SK-MEL-5 (cell line): ENCODE data around the gene GRM4. TPM values are rescaled to one million over a fixed set of nuclear protein-coding genes. Genes with fewer than 3 reads are reported as not detected.
"Not testable (repeated sequence)": the region's sequence is repeated elsewhere in the genome, so short reads cannot be mapped to it uniquely, and the experiment has no call there.

Experiments
- DNase-seq: peaks from one replicate; pipeline ENCODE4 v3.0.0-alpha.2; 2016; ENCODE audit warnings: low read depth, low spot score
- in situ Hi-C: cut with HindIII; loops from 2 replicates; pipeline ENCODE4 v1.10.0; 2016; ENCODE audit warnings: low sequenced_read_pairs, high pct_unique_total_duplicates, low pct_unique_long_range_greater_than_20kb
- total RNA-seq: library from RNA; depleted of rRNA; stranded (reverse); fragments of >200 nt; shearing (Covaris generic); gene quantifications from 2 replicates; pipeline ENCODE4 v1.2.3, GENCODE V29; 2014

Gene GRM4
- total RNA-seq, 1 experiment from 2014 or later, result not detected

DNA sequence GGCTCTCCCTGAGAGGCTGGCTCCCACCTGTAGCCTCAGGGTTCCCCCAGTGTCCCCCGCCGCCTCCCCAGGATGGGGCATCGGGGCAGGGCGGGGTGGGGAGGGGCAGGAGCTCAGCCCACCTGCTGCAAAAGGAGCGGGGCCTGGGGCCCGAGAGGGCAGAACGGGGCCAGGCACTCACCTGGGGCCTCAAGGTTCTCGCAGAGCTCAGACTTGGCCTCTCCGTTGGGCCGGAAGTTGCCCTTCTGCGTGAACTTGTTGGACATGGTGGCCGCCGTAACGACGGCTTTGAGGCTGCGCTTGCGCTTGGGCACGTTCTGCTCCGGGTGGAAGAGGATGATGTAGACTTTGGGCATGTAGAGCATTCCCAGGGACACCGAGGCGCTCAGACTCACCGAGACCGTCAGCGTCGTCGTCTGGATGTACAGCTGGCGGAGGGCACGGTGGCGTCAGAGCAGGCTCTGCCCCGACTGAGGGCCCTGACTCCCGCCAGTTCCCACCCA lies 117.9 kb downstream of the GRM4 start:
- no peak for DNase-seq
- in situ Hi-C loops, result no loop called here

- in situ Hi-C loops, result no loop called here
Measured at GRCh38 chr6:34027445-34027936, 118.4 kb downstream of the GRM4 start.

DNA sequence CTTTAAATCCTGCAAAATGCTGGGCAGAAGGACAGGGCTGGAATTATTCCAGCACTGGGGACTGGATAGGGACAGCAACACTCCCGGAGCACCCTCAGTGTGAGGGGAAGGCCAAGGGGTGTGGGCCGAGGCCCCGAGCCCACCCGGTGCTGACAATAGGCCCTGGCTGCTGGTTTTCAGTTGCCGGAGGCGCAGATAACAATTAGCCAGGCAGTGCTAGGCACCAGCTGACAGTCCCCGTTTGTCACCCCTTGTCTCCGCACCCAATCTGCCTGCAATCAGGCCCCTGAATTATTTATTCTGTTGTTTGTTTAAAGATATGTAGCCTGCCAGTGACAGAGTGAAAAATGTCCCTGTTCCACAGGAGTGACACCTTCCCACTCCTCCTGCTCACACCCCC lies 120.0 kb downstream of the GRM4 start:
- in situ Hi-C loops, result no loop called here

More at GRCh38 chr6:34027445-34027936, 118.4 kb downstream of the GRM4 start:
- peak; percentile 56 for DNase-seq

DNA sequence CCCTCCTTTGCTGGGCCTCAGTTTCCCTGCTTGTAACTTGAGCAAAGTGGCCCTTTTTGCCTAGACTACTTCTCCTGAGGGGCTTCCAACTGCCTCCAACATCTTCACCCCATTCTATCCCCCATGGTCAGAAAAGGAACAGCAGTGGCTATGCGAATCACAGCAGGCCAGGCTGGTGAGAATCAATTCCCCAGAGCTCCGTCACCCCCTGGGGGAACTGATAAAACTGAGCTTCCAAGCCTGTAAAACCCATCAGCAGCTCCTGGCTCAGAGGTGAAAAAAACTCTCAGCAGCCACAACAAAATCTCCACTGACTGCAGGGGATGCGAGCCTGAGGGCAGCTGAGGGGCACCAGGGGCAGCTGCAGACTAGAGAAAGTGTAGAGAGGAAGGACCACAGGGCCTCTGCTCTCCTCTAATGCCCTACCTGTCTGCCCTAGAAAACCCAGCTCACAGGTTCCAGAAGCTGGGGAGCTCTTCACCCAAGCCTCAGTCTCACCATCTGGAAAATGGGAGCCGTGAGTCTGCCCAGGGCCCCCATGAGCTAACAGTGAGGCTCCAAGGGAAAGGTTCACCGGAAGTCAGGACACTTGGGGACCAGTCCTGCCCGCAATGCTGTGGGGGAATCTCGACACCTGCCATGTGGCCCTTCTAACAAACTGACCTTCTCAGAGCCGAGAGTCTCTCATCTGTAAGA lies 120.6 kb downstream of the GRM4 start:
- in situ Hi-C loops, result no loop called here
- DNase-seq, result no peak

More for the DNA sequence above, 120.0 kb downstream of the GRM4 start:
- DNase-seq, result no peak

DNA sequence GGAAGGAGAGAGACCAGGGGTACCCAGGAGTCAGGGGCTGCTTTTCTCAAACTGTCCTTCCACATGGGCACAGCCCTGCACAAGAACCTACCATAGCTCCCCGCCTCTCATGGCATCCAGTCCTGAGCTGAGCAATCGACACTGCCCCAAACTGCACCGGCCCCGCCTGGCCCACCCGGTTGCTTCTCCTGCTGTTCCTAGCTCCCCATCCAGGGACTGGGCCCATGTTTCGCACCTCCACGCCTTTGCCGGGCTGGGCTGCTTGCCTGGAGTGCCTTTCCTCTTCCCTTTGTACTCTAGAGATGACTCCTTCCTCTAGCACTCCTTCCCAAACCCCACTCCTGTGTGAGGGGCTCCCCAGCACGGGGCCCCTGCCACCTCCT lies 123.0 kb downstream of the GRM4 start:
- no peak for DNase-seq
- in situ Hi-C loops, result no loop called here

DNA sequence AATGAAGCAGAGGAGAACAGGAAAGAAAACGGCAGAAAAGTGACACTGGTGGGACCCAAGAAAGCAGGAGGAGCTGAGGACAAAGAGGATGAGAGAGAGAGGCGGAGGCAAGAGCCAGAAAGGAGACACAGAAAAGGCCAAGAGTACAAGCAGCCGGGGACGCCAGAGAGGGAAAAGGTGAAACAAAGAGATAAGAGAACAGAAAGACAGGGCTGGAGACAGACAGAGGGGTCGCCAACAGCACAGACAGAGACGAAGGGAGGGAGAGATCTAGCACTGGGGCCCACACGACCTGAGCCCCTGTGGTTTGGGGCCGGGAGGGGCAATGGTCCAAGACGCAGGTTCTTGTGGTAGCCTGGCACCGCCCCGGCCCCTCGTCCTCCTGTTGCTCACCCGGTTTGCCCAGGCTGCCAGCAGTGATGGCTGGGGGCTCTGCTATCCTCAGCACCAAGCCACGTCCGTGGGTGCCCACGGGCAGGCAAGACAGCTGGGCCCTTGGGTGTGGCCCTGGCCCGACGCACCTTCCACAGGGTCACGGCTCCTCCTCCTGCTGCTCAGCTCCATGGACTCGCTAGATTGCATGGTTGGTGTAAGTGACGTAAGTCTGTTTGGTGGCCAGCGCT lies 123.5 kb downstream of the GRM4 start:
- no peak for DNase-seq
- in situ Hi-C loops, result no loop called here

GRCh38 chr6:34021554-34022190 lies 124.2 kb downstream of the GRM4 start:
- DNase-seq, result no peak
- in situ Hi-C loops, result no loop called here

GRCh38 chr6:34020807-34021553 lies 124.9 kb downstream of the GRM4 start:
- in situ Hi-C loops, result no loop called here

DNA sequence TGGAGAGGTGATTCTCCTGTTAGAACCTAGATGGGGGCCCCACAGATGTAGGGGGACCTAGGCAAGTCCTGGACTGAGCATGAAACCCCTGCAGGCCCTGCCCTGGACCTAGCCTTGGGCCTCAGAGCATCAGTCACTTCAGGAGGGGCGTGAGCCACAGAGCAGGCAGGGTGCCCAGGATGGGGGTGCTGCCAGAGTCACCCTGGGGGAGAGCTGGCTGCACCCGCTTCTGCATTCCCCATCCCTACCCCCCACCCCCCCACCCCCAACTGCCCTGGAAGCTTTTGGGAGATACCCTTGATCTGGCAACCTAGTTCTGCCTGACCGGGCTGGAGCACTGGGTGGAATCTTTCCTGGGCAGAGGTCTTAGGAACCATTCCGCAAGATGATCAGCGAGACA lies 125.6 kb downstream of the GRM4 start:
- in situ Hi-C loops, result no loop called here
- DNase-seq, result no peak

More at GRCh38 chr6:34020807-34021553, 124.9 kb downstream of the GRM4 start:
- no peak for DNase-seq

DNA sequence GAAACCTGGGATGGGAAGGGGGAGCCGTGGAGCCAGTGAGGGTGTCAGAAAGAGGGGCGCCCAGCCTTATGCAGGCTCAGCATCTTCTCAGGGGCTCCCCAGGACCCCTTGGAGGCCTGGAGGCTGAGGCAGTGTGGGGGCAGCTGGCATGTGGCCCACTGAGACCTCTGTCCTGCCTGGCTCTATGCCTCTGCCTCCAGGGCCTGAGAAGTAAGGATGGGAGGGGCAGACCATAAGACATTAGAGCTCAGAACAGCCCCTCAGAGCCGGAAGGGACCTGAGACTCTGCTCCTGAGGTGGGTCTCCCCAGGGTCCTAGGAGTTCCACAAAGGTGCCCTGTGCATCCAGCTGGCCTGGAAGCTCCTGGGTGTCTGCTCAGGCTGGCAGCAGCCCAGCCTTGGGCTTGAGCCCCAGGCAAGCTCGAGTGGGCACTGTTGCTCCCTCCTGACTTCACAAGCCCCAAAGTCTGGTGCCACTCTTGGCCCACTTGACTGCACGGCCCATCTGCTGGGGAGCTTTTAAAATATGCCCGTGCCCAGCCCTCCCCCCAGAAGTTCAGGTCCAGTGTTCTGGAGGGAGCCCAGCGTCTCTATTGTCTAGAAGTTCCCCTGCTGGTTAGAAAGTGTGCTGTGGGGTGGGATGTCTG lies 126.8 kb downstream of the GRM4 start:
- in situ Hi-C loops, result no loop called here

GRCh38 chr6:34018026-34018425 lies 127.9 kb downstream of the GRM4 start:
- DNase-seq, result no peak
- in situ Hi-C loops, result no loop called here

More for the DNA sequence above, 126.8 kb downstream of the GRM4 start:
- DNase-seq, result no peak

GRCh38 chr6:34017106-34017805 lies 128.6 kb downstream of the GRM4 start:
- no peak for DNase-seq
- in situ Hi-C loops, result no loop called here

DNA sequence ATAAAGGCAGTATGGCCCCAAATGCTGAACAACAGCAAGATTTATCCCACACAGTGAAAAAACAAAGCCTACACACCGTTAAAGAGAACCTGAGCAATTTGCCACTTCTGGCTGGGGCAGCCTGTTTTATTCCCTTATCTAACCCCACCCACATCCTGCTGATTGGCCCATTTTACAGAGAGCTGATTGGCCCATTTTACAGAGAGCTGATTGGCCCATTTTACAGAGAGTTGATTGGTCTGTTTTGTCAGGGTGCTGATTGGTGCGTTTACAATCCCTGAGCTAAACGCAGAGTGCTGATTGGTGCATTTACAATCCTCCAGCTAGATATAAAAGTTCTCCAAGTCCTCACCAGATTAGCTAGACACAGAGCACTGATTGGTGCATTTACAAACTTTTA lies 129.3 kb downstream of the GRM4 start:
- in situ Hi-C loops, DNase-seq: not testable (repeated sequence)

- in situ Hi-C loops, result no loop called here
- no peak for DNase-seq
Measured at GRCh38 chr6:34015586-34015985, 130.3 kb downstream of the GRM4 start.

DNA sequence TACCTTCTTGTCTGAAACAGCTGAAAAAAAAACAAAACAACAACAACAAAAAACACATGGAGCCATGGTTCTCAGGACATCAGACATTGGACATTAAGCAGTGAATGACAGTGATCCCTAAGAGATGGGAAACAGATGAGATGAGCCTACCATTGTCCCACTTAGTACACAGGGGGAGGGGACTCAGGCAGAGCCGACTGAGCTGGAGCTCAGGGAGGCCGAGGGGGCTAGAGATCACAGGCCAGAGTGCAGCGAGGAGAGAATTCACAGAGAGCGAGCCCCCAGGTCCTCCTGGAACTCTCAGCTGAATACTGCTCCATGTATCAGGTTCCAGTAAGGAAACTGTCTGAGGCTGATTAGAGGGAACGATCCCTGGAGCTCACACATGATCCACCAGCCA lies 134.6 kb downstream of the GRM4 start:
- no peak for DNase-seq
- in situ Hi-C loops, result no loop called here

GRCh38 chr6:34005901-34006531 lies 139.9 kb downstream of the GRM4 start:
- in situ Hi-C loops, result no loop called here

More at GRCh38 chr6:34005901-34006531, 139.9 kb downstream of the GRM4 start:
- DNase-seq, result no peak
